ENCODE results near the gene DEDD.
A peak's percentile ranks its signal among the peaks of the same experiment; 100 is the strongest.

The DEDD gene

DNA sequence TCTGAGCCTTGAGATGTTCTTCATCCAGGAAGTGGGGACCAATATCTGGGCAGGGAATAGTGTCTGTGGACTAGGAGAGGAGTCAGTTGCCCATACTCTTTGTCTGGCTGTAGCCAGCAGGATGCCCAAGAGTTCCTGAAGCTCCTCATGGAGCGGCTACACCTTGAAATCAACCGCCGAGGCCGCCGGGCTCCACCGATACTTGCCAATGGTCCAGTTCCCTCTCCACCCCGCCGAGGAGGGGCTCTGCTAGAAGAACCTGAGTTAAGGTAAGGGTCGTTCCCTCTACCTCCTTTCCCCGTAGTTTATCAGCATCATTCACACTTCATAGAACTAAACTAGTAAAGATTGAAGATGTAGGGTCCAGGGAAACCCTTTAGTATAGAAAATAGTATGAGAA lies 30.3 kb upstream of the DEDD start:
- no peak for DNase-seq

DNA sequence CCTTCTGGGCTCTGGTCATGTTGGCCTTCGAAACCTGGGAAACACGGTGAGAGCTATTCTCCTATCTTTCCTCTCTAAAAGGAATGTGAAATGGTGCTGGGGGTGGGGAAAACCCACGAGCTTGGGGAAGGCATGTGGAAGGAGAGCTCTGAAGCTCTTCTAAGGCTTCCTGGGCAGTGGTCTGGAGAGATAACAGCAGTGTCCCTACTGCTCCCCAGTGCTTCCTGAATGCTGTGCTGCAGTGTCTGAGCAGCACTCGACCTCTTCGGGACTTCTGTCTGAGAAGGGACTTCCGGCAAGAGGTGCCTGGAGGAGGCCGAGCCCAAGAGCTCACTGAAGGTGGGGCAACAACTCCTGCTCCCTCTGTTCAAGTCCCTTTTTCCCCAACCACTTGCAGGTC lies 29.6 kb upstream of the DEDD start:
- DNase-seq, result no peak

DNA sequence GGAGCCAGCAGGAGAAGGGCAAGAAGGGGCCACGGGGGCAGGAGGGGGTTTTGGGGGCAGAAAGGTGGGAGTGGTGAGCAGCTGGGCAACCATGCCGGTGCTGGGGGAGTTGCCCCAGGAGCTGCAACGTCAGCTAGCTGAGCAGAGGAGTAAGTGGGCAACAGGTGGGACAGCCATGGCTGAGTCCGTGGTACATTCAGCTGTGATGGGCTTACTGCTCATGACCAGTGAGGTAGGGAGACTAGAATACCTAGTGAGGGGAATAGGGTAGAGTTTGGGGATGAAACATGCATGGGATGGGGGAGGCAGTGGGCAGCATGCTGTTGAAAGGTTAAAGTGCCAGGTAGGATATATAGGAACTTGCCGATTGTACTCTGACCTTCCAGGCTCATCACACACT lies 29.2 kb upstream of the DEDD start:
- no peak for DNase-seq

DNA sequence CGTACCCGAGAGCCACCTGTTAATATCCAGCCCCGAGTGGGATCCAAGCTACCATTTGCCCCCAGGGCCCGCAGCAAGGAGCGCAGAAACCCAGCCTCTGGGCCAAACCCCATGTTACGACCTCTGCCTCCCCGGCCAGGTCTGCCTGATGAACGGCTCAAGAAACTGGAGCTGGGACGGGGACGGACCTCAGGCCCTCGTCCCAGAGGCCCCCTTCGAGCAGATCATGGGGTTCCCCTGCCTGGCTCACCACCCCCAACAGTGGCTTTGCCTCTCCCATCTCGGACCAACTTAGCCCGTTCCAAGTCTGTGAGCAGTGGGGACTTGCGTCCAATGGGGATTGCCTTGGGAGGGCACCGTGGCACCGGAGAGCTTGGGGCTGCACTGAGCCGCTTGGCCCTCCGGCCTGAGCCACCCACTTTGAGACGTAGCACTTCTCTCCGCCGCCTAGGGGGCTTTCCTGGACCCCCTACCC lies 28.2 kb upstream of the DEDD start:
- DNase-seq, result no peak

- DNase-seq, result no peak
Measured at GRCh38 chr1:161159913-161160243, 27.4 kb upstream of the DEDD start.

GRCh38 chr1:161159087-161159912 lies 26.8 kb upstream of the DEDD start, which contains the start of gene USP21:
Gene USP21, plus strand, starts transcription at chr1:161159500. Its CDS starts 1,141 bp downstream, at chr1:161160641.
- DNase-seq, result peak; percentile 93

GRCh38 chr1:161158316-161159010 lies 26.0 kb upstream of the DEDD start:
- peak; percentile 73 for DNase-seq

DNA sequence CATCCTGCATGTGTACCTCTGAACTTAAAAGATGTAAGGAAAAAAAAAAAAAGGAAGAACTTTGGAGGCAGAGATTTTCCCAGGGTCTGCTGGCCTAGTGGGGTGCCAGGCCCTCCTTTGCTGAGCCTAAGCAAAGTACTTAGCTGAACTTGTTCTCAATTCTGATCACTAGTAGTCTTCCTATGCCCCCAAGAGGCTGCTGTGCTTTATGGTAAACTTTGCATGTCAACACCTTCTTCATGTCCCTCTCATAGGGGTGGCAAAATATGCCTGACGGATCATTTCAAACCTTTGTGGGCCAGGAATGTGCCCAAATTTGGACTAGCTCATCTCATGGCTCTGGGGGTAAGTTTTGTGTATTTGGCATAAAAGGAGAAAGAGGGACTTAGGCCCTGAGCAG lies 25.4 kb upstream of the DEDD start:
- DNase-seq, result no peak

DNA sequence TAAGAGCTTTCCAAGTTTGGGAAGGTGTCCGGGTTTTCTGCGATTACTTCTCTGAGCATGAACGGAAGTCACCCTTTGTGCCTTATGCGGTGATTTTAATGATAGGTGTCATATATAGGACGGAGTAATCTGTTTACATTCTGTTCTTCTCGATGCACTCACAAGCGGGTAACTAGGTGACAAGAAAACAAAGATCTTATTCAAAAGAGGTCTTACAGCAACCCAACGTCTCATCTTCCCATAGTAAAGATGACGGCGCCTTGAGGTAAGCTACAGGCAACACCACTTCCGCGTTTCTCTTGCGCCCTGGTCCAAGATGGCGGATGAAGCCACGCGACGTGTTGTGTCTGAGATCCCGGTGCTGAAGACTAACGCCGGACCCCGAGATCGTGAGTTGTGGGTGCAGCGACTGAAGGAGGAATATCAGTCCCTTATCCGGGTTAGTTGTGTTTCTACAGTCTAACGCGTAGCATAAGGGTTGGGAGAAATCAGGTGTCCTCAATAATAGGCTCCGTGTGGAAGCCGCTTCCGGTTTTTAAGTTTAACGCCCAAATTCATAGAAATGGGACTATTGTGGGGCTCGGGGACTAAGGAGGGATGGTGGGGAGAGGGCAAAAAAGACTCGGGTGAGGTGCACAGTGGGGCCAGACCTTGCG lies 21.3 kb upstream of the DEDD start, which contains the start of gene UFC1:
Gene UFC1 (plus strand): TSS at position 297 of the 656 bp plus-strand sequence. CDS start 20 bp downstream, at position 317.
- peak; percentile 94 for DNase-seq

- no peak for DNase-seq
Measured at GRCh38 chr1:161153176-161153575, 20.7 kb upstream of the DEDD start.

GRCh38 chr1:161145832-161146231 lies 13.4 kb upstream of the DEDD start:
- DNase-seq, result no peak

GRCh38 chr1:161140755-161141400 lies 8.4 kb upstream of the DEDD start:
- no peak for DNase-seq

- DNase-seq, result peak; percentile 76
Measured at GRCh38 chr1:161139766-161140165, 7.3 kb upstream of the DEDD start.

DNA sequence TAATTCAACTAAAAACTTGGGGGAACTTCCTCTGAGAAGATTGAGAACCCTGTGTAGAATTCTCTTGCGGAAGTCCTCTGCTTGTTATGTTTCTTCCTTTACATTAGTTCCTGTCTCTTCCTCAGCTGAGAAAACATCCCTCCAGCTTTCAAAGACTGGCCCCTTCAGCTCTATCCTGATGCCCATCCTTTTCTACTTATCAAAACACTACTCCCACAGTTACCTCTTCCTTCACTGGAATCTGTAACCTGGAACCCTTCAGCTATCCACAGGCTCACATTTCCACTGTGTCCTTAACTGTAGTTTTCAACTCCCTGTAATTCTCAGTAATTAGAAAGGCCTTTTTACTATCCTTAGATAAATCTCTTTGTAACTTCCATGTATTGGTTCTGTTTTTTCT lies 6.0 kb upstream of the DEDD start:
- DNase-seq, result no peak

DNA sequence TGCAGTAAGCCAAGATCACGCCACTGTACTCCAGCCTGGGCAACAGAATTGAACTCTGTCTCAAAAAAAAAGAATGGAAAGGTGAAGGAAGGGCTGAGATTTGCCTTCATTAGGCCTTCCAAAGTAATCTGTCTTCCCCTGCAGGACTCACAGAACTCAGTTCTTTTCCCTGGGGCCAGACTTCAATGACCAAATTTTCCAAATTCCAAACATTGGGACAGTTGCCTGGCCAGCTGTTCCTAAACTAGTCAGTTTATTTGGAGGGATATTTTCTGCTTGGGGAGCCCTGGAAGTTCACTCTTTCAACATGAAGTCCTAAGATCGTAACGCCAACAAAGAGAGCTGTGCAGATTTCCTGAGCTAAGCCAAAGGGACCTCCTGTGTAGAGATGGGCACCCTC lies 5.4 kb upstream of the DEDD start:
- no peak for DNase-seq

DNA sequence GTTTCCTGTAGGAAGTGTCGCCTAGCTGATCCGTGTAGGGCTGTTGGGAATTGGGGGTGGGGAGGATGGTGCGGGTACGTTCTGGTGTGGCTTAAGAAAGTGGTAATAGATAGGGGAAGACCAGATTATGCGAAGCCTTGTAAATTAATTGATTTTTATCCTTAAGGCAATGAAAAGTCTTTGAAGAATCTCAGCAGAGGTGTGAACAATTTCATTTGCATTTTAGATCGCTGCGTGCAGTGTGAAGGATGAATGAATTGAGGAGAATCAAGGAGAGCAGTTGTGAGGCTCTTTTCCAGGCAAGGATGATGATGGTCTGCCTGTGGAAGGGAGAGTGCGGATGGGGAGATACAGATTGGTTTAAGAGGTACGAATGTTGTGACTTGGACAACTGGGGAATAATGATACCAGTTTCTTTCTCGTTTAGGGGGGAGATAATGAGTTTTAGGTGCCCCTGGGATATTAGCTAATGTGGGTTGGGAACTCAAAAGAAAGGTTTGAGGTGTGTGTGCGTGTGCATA lies 813 bp upstream of the DEDD start:
- no peak for DNase-seq

- DNase-seq, result peak; percentile 25
Measured at GRCh38 chr1:161131523-161132409, 701 bp downstream of the DEDD start.

DNA sequence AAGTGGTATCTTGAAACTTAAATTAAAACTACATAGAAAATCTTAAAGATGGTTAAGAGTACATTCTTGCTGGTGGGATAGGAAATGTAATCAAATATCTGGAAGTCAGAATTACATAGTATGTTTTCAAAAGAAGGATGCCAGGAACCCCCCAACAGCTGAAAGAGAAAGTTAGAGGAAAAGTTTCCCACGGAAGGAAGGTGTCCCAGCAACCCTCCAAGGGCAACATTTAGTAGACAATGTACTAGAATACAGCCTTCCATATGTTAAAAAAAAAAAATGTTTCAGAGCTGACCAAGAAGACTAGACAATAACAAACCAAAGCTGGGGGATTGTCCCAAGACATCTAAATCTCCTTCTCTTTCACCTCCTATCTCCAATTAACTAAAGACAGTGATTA lies 2.2 kb downstream of the DEDD start:
- DNase-seq, result no peak

DNA sequence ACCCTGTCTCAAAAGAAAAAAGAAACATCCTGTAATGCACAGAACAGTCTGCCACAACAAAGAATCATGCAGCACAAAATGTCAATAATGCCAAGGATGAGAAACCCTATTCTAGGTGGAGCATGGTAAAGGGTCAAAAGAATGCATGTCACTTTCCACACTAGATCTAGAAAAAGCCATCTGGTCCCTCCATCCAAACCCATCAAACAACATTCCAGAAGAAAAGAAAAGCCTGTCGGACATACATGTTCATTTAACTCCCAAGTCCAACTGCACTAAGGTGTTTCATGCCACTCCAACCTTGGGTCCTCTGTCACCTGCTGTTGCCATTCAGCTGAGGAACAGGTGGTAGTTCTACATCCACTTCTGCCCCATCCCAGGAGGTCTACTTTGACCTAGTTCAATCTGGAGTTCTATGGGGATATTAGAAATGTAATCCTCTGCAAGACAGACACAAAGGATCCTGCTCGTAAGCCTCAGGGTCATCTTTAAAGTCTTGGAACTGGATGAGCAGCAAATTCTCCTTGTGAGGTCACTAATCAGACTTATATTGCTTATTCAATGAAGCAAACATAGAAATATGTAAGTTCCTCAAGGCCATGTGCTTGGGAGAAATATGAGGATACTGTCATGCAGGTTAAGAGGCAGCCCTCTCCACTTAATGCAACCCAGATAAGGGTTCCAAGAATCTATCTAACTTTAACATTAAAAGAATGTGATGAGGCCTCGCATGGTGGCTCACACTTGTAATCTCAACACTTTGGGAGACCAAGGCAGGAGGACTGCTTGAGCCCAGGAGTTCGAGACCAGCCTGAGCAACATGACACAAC lies 3.7 kb downstream of the DEDD start:
- DNase-seq, result peak; percentile 33

GRCh38 chr1:161127649-161128048 lies 4.8 kb downstream of the DEDD start:
- no peak for DNase-seq

DNA sequence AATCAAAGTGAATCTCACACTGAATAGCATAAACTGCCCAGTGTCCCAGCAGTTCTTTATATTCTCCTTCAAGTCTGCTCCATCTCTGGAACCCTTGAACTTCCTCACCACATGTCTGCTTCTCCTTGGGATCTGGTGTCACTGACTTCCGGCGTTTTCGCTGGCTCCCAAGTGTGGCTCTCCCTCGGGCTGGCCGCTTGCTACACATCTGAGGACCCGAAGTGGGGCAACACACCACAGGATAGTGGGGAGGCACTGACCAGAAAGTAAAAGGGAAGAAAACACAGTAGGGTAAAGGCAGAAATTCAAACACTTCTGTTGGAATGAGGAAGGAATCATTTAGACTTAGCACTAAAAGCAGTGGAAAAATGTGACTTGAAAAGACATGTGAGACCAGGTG lies 9.5 kb downstream of the DEDD start:
- DNase-seq, result no peak

Data from hematopoietic multipotent progenitor cell treated with erythropoietin and hydrocortisone succinate and interleukin-3 and kit ligand, for 8 days (in vitro differentiated cells).